Measurements from ENCODE around the gene PRIM1. TPM values are rescaled to one million over a fixed set of nuclear protein-coding genes. Genes with fewer than 3 reads are reported as not detected.
A peak's percentile ranks its signal among the peaks of the same experiment; 100 is the strongest.

The PRIM1 gene
- total RNA-seq, 4 donors from 2014 or later, result 3.7 to 30.3 (median 10.6) TPM

DNA sequence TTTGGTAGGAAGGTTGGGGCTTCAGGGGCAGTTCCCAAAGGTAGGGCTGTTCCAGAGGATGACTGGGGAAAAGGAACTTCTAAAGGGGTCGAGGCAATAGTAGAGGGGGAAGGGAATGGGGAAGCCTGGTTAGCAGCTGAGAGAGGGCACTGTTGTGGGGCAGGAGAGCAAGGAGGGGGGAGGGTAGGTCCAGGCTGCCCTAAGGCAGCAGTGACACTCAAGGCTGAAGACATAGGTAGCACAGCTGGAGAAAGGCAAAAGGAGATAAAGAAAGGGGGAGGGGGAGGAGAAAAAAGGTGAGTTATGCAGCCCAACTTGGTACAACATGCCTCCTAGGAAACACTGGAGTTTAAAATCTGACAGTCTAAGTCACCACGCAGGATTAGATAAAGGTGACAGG lies 30.9 kb downstream of the PRIM1 start:
- H3K4me1 ChIP-seq, result peaks cover 45 to 88% (median 70%) of the 10 kb centered on the region in 3 donors
- no peak for DNase-seq
- H3K9me3 ChIP-seq, result no peaks in the 10 kb centered on the region
- H3K4me3 ChIP-seq, result peak overlapping the region in 3 of 4 donors; percentile 13 to 78 (median 75)
- WGBS, 2 donors, result 30 to 39% methylated on average over 2 of the region's 2 CpGs
- no peaks in the 10 kb centered on the region for H3K27me3 ChIP-seq
- TF ChIP-seq, protein P1, sequence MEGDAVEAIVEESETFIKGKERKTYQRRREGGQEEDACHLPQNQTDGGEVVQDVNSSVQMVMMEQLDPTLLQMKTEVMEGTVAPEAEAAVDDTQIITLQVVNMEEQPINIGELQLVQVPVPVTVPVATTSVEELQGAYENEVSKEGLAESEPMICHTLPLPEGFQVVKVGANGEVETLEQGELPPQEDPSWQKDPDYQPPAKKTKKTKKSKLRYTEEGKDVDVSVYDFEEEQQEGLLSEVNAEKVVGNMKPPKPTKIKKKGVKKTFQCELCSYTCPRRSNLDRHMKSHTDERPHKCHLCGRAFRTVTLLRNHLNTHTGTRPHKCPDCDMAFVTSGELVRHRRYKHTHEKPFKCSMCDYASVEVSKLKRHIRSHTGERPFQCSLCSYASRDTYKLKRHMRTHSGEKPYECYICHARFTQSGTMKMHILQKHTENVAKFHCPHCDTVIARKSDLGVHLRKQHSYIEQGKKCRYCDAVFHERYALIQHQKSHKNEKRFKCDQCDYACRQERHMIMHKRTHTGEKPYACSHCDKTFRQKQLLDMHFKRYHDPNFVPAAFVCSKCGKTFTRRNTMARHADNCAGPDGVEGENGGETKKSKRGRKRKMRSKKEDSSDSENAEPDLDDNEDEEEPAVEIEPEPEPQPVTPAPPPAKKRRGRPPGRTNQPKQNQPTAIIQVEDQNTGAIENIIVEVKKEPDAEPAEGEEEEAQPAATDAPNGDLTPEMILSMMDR (IDR thresholded peaks at IDR 0.05), result no peak
- no peak for TF ChIP-seq POLR2A (IDR thresholded peaks at IDR 0.05)
- H3K36me3 ChIP-seq, result peaks cover 0 to 55% (median 17%) of the 10 kb centered on the region in 3 donors
- peak overlapping the region; percentile 91 to 96 (median 93) for H3K27ac ChIP-seq
- intact Hi-C loops (cut with DNase I), result loop anchor here (5.0 to 10.0 kb wide), 2 partner anchors 34 to 76 kb away; partner anchors contain the start of genes ATP5F1B and PTGES3

DNA sequence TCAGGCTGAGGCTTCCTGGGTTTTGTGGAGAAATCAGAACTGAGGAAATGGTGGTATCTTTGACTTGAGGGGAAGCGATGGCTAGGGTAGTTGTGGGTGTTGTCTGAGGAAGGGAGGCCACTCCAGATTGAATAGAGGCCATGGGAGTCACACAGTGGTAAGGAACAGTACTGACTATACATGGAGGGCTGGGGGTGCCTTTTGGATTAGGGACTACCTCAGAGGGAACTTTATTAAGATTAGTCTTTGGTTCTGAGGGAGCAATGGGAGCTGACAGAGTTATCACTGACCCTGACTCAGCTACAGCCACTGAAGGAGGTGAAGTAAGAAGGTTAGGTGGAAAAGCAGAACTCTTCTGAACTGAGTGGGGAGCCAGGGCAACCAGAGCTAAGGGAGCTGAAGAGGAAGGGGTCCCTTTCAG lies 31.4 kb downstream of the PRIM1 start:
- no peak for TF ChIP-seq POLR2A (IDR thresholded peaks at IDR 0.05)
- TF ChIP-seq, protein P1 (IDR thresholded peaks at IDR 0.05), result peak in 1 of 6 experiments; percentile 5
- no peaks in the 10 kb centered on the region for H3K9me3 ChIP-seq
- intact Hi-C loops (cut with DNase I), result loop anchor here (5.0 to 10.0 kb wide), 2 partner anchors 33 to 76 kb away; partner anchors contain the start of genes ATP5F1B and PTGES3
- peaks cover 45 to 88% (median 71%) of the 10 kb centered on the region in 3 donors for H3K4me1 ChIP-seq
- H3K27ac ChIP-seq, result peak overlapping the region; percentile 91 to 96 (median 93)
- peaks cover 0 to 60% (median 17%) of the 10 kb centered on the region in 3 donors for H3K36me3 ChIP-seq
- DNase-seq, result no peak
- no peaks in the 10 kb centered on the region for H3K27me3 ChIP-seq
- WGBS, 2 donors, result 33 to 85% methylated on average over 1 of the region's 1 CpG
- peak overlapping the region in 2 of 4 donors; percentile 75 to 78 for H3K4me3 ChIP-seq

DNA sequence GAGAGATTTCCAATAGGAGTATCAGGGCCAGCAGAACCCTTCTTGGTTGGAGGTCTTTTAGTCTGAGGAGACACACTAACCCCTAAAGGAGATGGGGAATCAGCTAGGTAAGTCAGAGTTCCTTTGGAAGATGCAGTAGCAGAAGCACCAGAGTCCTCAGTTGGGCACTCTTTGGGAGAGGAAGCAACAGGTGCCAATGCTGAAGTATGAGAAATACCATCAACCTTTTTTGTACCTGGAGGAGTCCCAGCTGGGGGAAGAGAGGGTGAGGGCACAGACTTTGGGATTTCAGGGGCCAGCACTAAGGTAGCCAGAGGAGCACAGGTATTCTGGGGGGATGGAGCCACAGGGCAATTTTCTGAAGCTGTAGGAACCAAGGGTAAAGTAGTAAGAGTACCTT lies 33.1 kb downstream of the PRIM1 start:
- peak overlapping the region in 1 of 4 donors; percentile 21 for H3K27ac ChIP-seq
- DNase-seq, result no peak
- intact Hi-C loops (cut with DNase I), result no loop called here
- peaks cover 45 to 99% (median 75%) of the 10 kb centered on the region in 3 donors for H3K4me1 ChIP-seq
- no peak overlapping the region for H3K4me3 ChIP-seq
- TF ChIP-seq, protein P1 (IDR thresholded peaks at IDR 0.05), result no peak
- TF ChIP-seq POLR2A (IDR thresholded peaks at IDR 0.05), result no peak
- H3K9me3 ChIP-seq, result no peaks in the 10 kb centered on the region
- H3K27me3 ChIP-seq, result no peaks in the 10 kb centered on the region
- H3K36me3 ChIP-seq, result peaks cover 0 to 77% (median 20%) of the 10 kb centered on the region in 3 donors

DNA sequence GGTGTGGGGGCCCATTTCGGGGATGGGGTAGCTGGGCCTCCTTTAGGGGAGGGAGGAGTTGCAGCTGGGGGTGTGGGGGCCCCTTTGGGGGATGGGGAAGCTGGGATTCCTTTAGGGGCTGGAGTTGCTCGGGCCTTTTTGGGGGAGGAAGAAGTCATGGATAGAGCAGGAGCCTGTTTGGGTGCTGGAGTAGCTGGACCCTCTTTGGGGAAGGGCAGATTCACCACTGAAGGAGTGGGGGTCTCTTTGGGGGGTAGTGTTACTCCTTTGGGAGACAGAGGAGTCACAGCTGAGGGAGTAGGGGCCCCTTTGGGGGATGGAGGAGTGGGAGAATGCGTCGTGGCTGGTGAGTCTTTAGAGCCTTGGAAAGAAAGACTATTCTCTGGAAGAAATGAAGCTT lies 33.5 kb downstream of the PRIM1 start:
- no peak overlapping the region for H3K27ac ChIP-seq
- 51 to 82% methylated on average over 2 to 4 of the region's 4 CpGs for WGBS, 2 donors
- H3K9me3 ChIP-seq, result no peaks in the 10 kb centered on the region
- peaks cover 0 to 81% (median 25%) of the 10 kb centered on the region in 3 donors for H3K36me3 ChIP-seq
- no peak overlapping the region for H3K4me3 ChIP-seq
- DNase-seq, result no peak
- TF ChIP-seq, protein P1 (IDR thresholded peaks at IDR 0.05), result no peak
- TF ChIP-seq POLR2A (IDR thresholded peaks at IDR 0.05), result no peak
- no peaks in the 10 kb centered on the region for H3K27me3 ChIP-seq
- intact Hi-C loops (cut with DNase I), result no loop called here
- H3K4me1 ChIP-seq, result peaks cover 44 to 95% (median 75%) of the 10 kb centered on the region in 3 donors

DNA sequence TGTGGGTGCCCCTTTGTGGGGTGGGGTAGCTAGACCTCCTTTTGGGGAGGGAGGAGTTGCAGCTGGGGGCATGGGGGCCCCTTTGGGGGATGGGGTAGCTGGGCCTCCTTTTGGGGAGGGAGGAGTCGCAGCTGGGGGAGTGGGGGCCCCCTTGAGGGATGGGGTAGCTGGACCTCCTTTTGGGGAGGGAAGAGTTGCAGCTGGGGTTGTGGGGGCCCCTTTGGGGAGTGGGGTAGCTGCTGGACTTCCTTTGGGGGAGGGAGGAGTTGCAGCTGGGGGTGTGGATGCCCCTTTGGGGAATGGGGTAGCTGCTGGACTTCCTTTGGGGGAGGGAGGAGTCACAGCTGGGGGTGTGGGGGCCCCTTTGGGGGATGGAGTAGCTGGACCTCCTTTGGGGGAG lies 34.0 kb downstream of the PRIM1 start:
- intact Hi-C loops (cut with DNase I), result no loop called here
- Histone ChIP-seq H3K4me1 (peaks cover 39 to 90% (median 72%) of the 10 kb centered on the region in 3 donors), H3K27ac (no peak overlapping the region), H3K9me3 (no peaks in the 10 kb centered on the region), H3K36me3 (peaks cover 0 to 86% (median 29%) of the 10 kb centered on the region in 3 donors), H3K4me3 (no peak overlapping the region), H3K27me3 (no peaks in the 10 kb centered on the region)
- WGBS, 2 donors, result no CpG with 5 or more reads among the region's 1 CpG
- TF ChIP-seq POLR2A (IDR thresholded peaks at IDR 0.05), result no peak
- TF ChIP-seq, protein P1 (IDR thresholded peaks at IDR 0.05), result no peak
- no peak for DNase-seq

Data from esophagus squamous epithelium (tissue), 5 donors.